Neural progenitor cell (in vitro differentiated cells): ENCODE results near the gene PODN.

Experiments
- CTCF ChIP-seq: fragments of 200-600 bp; sonication (generic); IDR thresholded peaks from 2 replicates; pipeline ENCODE4 v1.5.1; 2017; ENCODE audit warnings: antibody characterized with exemption, mild to moderate bottlenecking
- EZH2 ChIP-seq: fragments of 200-600 bp; sonication (generic); IDR thresholded peaks from 2 replicates; pipeline ENCODE4 v1.6.1; 2017; ENCODE audit warnings: antibody characterized with exemption, mild to moderate bottlenecking, moderate library complexity
- EZH2phosphoT487 ChIP-seq: fragments of 200-600 bp; sonication (generic); IDR thresholded peaks from 2 replicates; pipeline ENCODE4 v1.6.1; 2017; ENCODE audit warnings: antibody characterized with exemption

GRCh38 chr1:53083636-53084588 is 21.9 kb downstream of the PODN start:
- TF ChIP-seq CTCF: no peak
- no peak for TF ChIP-seq EZH2
- no peak for TF ChIP-seq EZH2phosphoT487
